ENCODE results near the gene HELB. TPM values are rescaled to one million over a fixed set of nuclear protein-coding genes. Genes with fewer than 3 reads are reported as not detected.

HELB gene
- total RNA-seq, 3 donors from 2014 or later: 9.0 to 14.6 (median 13.5) TPM

DNA sequence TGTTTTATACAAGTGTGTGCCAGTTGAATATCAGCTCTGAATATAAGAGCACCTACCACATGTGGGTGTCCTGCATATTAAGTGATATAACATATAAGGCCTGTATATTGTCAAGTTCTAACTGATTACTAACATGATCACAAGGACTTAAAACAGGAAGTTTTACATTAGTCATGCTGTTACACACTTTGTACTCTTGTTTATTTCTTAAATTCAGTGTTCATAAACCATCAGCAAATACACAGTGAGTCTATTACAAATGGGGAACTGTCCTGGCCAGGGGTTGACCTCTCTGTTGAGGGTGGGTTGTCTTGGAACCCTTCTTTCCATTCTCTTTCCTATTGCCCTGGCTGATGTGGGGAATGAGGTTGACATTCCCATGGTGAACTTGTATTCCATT lies 19.1 kb downstream of the HELB start:
- peaks cover 51% of the 10 kb centered on the region for H3K4me1 Mint-ChIP-seq (ENCODE audit: low read depth)
- H3K36me3 Mint-ChIP-seq (ENCODE audit: insufficient read depth): peaks cover 52% of the 10 kb centered on the region
- no peaks in the 10 kb centered on the region for H3K9me3 Mint-ChIP-seq
- ATAC-seq: no peak
- DNase-seq: no peak
- H3K4me3 Mint-ChIP-seq: no peak overlapping the region
- no peaks in the 10 kb centered on the region for H3K27me3 Mint-ChIP-seq (ENCODE audit: low read depth)

DNA sequence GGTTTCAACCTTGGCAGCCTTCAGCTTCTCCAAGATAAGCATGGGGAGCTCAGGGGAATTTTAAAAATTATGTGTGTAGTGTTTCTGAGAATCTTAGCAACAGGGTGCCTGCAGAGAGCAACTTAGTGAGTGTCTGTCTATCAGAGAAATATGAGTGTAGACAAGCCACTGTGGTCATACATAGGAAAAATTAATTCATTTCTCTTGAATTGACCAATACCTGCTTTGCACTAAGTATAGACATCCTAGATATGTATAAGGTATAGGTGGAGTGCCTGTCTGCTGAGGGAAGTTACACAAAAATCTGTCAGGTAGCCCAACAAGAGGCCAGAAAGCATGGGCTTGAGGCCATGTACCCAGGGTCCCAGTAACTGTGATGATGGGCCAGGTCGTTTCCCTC lies 20.7 kb downstream of the HELB start:
- Mint-ChIP-seq H3K4me3 (no peak overlapping the region), H3K36me3 (ENCODE audit: insufficient read depth) (peaks cover 52% of the 10 kb centered on the region), H3K4me1 (ENCODE audit: low read depth) (peaks cover 48% of the 10 kb centered on the region), H3K9me3 (no peaks in the 10 kb centered on the region), H3K27me3 (ENCODE audit: low read depth) (no peaks in the 10 kb centered on the region)
- no peak for DNase-seq
- no peak for ATAC-seq

DNA sequence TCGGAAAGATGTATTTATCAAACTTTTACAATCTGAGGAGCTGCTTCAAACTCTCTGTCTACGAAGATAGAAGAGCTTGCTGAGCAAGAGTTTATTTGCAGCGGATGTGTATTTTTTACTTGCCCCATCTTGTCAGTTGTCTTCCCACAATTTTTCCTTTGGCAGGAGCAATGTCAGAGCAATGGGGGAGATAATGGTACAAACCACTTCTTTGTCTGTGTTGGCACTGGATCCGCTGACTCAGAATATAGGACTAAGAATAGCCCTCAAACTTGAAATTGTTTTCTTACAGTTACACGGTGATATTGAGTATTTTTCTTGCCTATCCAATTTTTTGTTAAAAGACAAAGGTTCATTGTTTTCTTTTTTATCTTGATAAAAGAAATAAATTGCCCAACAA lies 27.6 kb downstream of the HELB start:
- no peaks in the 10 kb centered on the region for H3K9me3 Mint-ChIP-seq
- DNase-seq: no peak
- no peak for ATAC-seq
- no peak overlapping the region for H3K4me3 Mint-ChIP-seq
- H3K27me3 Mint-ChIP-seq (ENCODE audit: low read depth): no peaks in the 10 kb centered on the region
- peaks cover 25% of the 10 kb centered on the region for H3K4me1 Mint-ChIP-seq (ENCODE audit: low read depth)
- H3K36me3 Mint-ChIP-seq (ENCODE audit: insufficient read depth): peaks cover 50% of the 10 kb centered on the region

DNA sequence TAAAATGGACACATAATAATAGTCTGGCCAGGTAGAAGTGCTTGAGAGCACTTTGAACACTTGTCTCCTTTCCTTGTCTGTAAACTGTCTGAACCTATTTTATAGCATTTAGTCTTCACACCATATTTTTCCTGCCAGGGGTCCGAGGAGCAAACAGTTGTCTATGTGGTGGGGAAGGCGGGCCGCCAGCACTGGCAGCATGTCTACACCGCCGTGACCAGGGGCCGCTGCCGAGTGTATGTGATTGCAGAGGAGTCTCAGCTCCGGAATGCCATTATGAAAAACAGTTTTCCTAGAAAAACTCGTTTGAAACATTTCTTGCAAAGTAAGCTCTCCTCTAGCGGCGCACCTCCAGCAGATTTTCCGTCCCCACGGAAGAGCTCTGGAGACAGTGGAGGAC lies 28.7 kb downstream of the HELB start:
- H3K9me3 Mint-ChIP-seq: no peaks in the 10 kb centered on the region
- H3K36me3 Mint-ChIP-seq (ENCODE audit: insufficient read depth): peaks cover 41% of the 10 kb centered on the region
- H3K27me3 Mint-ChIP-seq (ENCODE audit: low read depth): no peaks in the 10 kb centered on the region
- DNase-seq: no peak
- no peak for ATAC-seq
- H3K4me3 Mint-ChIP-seq: no peak overlapping the region
- peaks cover 18% of the 10 kb centered on the region for H3K4me1 Mint-ChIP-seq (ENCODE audit: low read depth)

DNA sequence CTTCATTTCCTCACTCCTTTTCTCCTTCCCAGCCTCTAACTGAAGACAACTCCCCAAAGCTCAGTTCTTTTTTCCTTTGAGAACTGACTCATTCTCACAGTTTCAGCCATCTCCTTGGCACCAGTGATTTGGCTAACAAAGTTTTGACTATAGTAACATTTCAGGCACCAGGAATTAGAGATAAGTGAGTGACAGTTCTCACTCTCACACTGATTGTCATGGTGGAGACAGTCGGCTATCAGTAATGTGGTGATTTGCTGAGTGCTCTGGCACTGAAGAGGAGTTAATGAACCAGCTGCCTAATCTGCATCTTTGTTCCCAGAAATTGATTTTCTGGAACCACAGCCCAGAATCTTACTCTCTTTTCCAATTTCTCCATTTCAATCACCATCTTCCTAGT lies 29.5 kb downstream of the HELB start:
- H3K9me3 Mint-ChIP-seq: no peaks in the 10 kb centered on the region
- no peak for DNase-seq
- H3K4me3 Mint-ChIP-seq: no peak overlapping the region
- peaks cover 40% of the 10 kb centered on the region for H3K36me3 Mint-ChIP-seq (ENCODE audit: insufficient read depth)
- ATAC-seq: peak in 1 of 2 donors; percentile 27
- no peaks in the 10 kb centered on the region for H3K27me3 Mint-ChIP-seq (ENCODE audit: low read depth)
- H3K4me1 Mint-ChIP-seq (ENCODE audit: low read depth): peaks cover 17% of the 10 kb centered on the region

DNA sequence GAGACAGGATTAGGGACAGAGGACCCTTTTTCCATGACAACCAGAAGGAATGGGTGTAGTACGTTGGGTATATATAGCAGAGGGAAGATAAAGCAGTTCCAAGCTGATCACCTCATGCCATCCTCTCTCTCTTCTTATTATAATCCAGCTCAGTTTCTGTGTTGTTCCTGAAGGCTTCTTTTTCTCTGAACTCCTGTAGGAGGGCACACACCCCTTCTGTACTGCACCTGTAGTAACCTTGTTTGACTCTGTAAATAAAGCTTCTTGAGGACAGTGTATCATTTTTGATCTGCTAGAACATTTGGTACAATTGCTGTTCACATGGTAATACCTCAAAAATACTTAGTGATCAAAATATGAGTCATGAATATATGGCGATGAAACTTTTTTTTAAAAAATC lies 33.5 kb downstream of the HELB start:
- Mint-ChIP-seq H3K4me1 (ENCODE audit: low read depth) (peaks cover 11% of the 10 kb centered on the region), H3K9me3 (peaks cover 9% of the 10 kb centered on the region), H3K27me3 (ENCODE audit: low read depth) (no peaks in the 10 kb centered on the region), H3K4me3 (no peak overlapping the region), H3K36me3 (ENCODE audit: insufficient read depth) (peaks cover 53% of the 10 kb centered on the region)
- DNase-seq: no peak
- ATAC-seq: no peak

DNA sequence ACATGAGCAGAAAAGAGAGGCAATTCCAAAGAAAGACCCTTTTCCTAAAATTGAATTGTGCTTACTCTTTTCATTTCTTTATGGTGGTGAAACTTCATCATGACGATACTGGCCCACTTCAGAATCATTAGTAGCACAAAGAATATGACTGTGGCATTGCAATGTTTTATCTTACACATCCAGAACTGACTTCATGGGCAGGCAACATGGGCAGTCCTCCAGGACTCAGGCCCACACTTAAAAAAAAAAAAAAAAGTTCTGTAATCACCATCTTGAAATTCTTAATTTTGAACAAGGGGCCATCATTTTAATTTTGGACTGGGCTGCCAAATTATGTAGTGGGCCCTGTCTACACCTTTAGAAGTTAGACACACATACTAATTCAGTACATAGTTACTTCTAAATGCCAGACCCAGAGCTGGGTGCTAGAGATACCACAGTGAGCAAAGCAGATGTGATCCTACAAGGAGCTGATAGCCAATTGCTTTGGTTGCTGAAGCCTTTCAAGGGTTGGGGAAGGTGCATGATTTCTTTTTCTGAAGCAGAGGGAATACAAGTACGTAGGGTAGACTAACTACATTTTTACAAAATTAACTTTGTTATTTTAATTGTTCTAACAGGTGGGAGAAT lies 35.2 kb downstream of the HELB start:
- ATAC-seq: no peak

DNA sequence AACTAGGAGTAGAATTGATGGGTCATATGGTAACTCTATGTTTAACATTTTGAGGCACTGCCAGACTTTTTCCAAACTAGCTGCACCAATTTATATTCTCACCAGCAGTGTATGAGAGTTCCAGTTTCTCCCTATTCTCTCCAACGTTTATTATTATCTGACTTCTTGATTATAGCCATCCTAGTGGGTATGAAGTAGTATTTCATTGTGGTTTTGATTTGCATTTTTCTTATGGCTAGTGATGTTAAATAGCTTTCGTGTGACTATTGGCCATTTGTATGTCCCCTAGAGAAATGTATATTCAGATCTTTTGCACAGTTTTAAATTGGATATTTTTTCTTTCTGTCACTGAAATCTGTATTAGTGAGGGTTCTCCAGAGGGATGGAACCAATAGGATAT lies 37.8 kb downstream of the HELB start:
- Mint-ChIP-seq H3K36me3 (ENCODE audit: insufficient read depth) (peaks cover 63% of the 10 kb centered on the region), H3K4me1 (ENCODE audit: low read depth) (peaks cover 17% of the 10 kb centered on the region), H3K27me3 (ENCODE audit: low read depth) (no peaks in the 10 kb centered on the region), H3K9me3 (peaks cover 13% of the 10 kb centered on the region), H3K4me3 (no peak overlapping the region)
- no peak for DNase-seq
- no peak for ATAC-seq

More for the DNA sequence above, 35.2 kb downstream of the HELB start:
- Mint-ChIP-seq H3K27me3 (ENCODE audit: low read depth) (no peaks in the 10 kb centered on the region), H3K9me3 (peaks cover 13% of the 10 kb centered on the region), H3K36me3 (ENCODE audit: insufficient read depth) (peaks cover 50% of the 10 kb centered on the region), H3K4me3 (no peak overlapping the region), H3K4me1 (ENCODE audit: low read depth) (peaks cover 4% of the 10 kb centered on the region)
- DNase-seq: no peak

DNA sequence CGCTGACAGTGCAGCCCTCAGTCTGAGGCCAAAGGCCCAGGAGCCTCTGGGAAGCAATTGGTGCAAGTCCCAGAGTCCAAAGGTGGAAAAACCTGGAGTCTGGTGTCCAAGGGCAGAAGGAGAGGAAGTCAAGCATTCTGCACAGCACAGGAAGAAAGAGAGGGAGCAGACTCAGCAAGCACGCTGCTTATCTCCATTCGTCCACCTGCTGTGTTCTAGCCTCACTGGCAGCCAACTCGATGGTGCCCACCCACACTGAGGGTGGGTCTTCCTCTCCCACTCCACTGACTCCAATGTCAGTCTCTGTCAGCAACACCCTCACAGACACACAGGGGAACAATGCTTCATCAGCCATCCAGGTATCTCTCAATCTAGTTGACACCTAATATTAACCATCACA lies 38.8 kb downstream of the HELB start:
- peaks cover 13% of the 10 kb centered on the region for H3K9me3 Mint-ChIP-seq
- peaks cover 67% of the 10 kb centered on the region for H3K36me3 Mint-ChIP-seq (ENCODE audit: insufficient read depth)
- H3K4me1 Mint-ChIP-seq (ENCODE audit: low read depth): peaks cover 23% of the 10 kb centered on the region
- H3K4me3 Mint-ChIP-seq: no peak overlapping the region
- no peaks in the 10 kb centered on the region for H3K27me3 Mint-ChIP-seq (ENCODE audit: low read depth)
- DNase-seq (no peak), ATAC-seq (no peak)

DNA sequence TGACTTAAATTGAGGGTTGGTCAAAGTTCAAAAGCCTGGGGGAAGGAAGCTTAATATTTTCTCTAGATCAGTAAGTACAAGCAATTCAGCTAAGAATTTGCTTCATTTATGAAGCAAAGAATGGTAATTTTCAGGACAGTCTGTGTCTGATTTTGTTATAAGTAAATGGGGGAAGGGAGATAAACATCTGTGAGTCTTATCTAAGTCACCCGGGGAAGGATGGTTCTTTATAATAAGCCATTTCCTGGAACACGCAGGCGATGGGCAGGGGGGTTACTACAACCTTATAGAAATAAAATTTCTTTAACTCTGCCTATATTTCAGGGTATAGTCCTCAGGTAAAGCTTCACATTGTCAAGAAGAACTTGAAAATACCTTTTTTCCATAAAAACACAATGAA lies 42.9 kb downstream of the HELB start:
- Mint-ChIP-seq H3K36me3 (ENCODE audit: insufficient read depth) (peaks cover 64% of the 10 kb centered on the region), H3K27me3 (ENCODE audit: low read depth) (no peaks in the 10 kb centered on the region), H3K4me1 (ENCODE audit: low read depth) (peaks cover 23% of the 10 kb centered on the region), H3K4me3 (no peak overlapping the region), H3K9me3 (peaks cover 6% of the 10 kb centered on the region)
- ATAC-seq: no peak
- no peak for DNase-seq

DNA sequence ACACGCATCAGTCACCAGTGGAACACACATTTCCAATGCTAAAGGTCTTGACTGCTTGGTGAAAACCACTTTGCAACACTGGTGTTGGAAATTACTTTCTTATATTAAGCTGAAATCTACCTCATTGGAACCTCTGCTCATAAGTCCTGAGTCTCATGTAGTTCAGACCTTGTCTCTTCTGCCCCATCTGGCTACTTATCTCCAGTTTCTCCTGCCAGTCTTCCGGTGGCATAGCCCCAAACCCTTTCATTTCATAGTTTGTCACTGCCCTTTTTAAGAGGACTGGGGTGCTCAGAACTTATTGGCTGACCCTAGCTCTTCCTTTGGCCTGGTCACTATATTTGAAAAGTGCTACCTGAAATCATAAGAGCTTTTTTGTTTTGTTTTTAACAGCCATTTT lies 43.7 kb downstream of the HELB start:
- H3K36me3 Mint-ChIP-seq (ENCODE audit: insufficient read depth): peaks cover 60% of the 10 kb centered on the region
- peaks cover 23% of the 10 kb centered on the region for H3K4me1 Mint-ChIP-seq (ENCODE audit: low read depth)
- no peaks in the 10 kb centered on the region for H3K27me3 Mint-ChIP-seq (ENCODE audit: low read depth)
- peaks cover 4% of the 10 kb centered on the region for H3K9me3 Mint-ChIP-seq
- DNase-seq (no peak), ATAC-seq (no peak)
- H3K4me3 Mint-ChIP-seq: no peak overlapping the region

DNA sequence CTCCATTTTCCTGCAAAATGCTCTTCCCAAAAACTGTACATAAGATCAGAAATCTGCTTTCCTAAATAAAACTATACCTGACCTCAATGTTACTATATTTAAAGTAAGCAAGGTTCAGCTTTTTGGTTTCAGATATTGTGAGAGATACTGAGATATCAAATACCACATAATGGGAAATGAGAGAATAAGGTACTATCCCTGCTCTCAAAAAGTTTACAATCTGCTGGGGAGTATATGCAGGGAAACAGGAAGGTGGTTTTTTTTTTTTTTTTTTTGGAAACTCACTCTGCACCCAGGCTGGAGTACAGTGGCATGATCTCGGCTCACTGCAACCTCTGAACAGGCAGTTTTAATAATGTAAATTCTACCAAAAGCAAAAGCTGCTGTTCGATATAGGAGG lies 49.0 kb downstream of the HELB start:
- no peak for ATAC-seq
- DNase-seq: no peak
- no peaks in the 10 kb centered on the region for H3K27me3 Mint-ChIP-seq (ENCODE audit: low read depth)
- H3K4me1 Mint-ChIP-seq (ENCODE audit: low read depth): no peaks in the 10 kb centered on the region
- no peak overlapping the region for H3K4me3 Mint-ChIP-seq
- peaks cover 38% of the 10 kb centered on the region for H3K36me3 Mint-ChIP-seq (ENCODE audit: insufficient read depth)
- H3K9me3 Mint-ChIP-seq: no peaks in the 10 kb centered on the region

DNA sequence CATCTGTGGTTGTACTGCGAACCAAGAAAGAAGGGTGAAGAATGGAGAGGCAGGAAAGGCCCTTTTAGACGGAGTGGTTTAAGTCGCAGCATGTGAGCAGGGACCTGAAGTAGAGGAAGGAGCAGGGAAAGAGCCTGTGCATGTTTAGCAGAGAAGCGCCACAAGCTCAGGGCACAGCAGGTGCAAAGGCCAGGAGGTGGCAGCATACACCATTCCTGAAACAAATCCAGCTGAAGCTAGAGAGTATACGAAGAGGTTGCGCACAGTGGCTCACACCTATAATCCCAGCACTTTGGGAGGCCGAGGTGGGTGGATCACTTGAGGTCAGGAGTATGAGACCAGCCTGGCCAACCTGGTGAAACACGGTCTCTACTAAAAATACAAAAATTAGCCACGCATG lies 49.9 kb downstream of the HELB start:
- Mint-ChIP-seq H3K4me1 (ENCODE audit: low read depth) (no peaks in the 10 kb centered on the region), H3K27me3 (ENCODE audit: low read depth) (no peaks in the 10 kb centered on the region), H3K36me3 (ENCODE audit: insufficient read depth) (peaks cover 31% of the 10 kb centered on the region), H3K9me3 (no peaks in the 10 kb centered on the region), H3K4me3 (no peak overlapping the region)
- DNase-seq (no peak), ATAC-seq (no peak)

DNA sequence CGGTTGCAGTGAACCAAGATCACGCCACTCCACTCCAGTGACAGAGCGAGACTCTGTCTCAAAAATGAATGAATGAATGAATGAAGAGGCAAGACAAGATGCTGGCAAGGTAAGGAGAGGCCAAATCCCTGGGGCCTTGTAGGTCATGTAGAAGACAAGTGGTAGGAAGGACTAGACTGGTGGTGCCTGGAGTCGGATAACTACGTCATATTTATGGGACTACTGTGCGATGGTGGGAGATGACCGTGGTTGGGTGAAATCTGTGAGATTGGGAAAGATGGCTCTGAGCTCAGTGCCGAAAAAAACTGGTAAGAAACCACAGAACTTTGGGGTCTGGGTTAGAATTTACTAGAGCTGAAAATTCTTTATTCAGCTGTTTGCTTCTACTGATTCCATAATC lies 50.6 kb downstream of the HELB start:
- Mint-ChIP-seq H3K36me3 (ENCODE audit: insufficient read depth) (peaks cover 31% of the 10 kb centered on the region), H3K9me3 (no peaks in the 10 kb centered on the region), H3K4me3 (no peak overlapping the region), H3K27me3 (ENCODE audit: low read depth) (no peaks in the 10 kb centered on the region), H3K4me1 (ENCODE audit: low read depth) (no peaks in the 10 kb centered on the region)
- no peak for DNase-seq
- no peak for ATAC-seq

DNA sequence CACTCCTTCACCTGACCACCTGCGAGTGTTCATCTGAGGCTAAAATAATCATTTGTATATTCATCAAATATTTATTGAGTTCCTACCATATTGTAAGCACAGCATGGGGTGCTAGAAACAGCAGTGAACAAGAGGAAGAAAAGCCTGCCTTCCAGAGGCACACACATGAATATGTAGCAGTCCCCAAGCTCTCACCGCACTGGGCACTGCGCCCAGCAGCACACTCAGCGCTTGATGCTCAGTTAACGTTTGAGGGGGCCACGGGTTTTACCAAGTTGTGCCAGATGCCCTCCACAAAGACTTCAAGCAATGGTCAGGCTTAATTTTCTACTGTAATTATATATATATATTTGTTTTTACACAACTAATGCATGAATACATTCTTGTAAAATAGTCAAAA lies 52.0 kb downstream of the HELB start:
- no peak for DNase-seq
- no peak for ATAC-seq
- Mint-ChIP-seq H3K27me3 (ENCODE audit: low read depth) (no peaks in the 10 kb centered on the region), H3K9me3 (no peaks in the 10 kb centered on the region), H3K36me3 (ENCODE audit: insufficient read depth) (peaks cover 26% of the 10 kb centered on the region), H3K4me3 (no peak overlapping the region), H3K4me1 (ENCODE audit: low read depth) (no peaks in the 10 kb centered on the region)

DNA sequence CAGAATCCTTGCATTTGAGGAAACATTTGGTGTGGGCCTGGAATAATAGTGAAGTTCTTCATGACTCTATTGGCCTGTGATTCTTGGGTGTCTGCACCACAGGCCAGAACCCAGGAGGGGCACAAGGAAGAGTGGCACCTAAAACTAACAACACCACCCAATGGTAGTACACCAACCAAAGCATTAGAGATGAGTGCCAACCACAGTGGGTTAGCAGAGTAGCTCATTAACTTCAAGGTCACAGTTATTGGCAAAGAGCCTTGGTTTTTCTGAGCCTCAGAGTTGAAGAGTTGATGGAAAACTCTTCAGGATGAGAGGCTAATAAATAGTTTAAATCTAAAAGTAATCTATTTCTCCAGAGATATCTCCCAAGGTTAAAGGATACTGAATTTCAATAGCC lies 57.0 kb downstream of the HELB start:
- Mint-ChIP-seq H3K9me3 (no peaks in the 10 kb centered on the region), H3K36me3 (ENCODE audit: insufficient read depth) (peaks cover 10% of the 10 kb centered on the region)
- ATAC-seq: no peak

More for the DNA sequence above, 57.0 kb downstream of the HELB start:
- H3K4me3 Mint-ChIP-seq: no peak overlapping the region
- no peaks in the 10 kb centered on the region for H3K4me1 Mint-ChIP-seq (ENCODE audit: low read depth)
- H3K27me3 Mint-ChIP-seq (ENCODE audit: low read depth): no peaks in the 10 kb centered on the region
- DNase-seq: no peak
